Large intestine (tissue), 3 donors: Measurements from ENCODE around the gene MTPN. TPM values are rescaled to one million over a fixed set of nuclear protein-coding genes. Genes with fewer than 3 reads are reported as not detected.

Experiments
- DNase-seq, 2 donors: peaks; one replicate each; pipeline versions ENCODE4 v3.0.0 to v3.0.0-alpha.2; 2013
- H3K27ac ChIP-seq: one replicate; pipeline ENCODE4 v1.5.1; 2013; ENCODE audit warnings: low read length
- H3K27me3 ChIP-seq: 2 replicates; pipeline ENCODE4 v1.6.1; 2013; ENCODE audit warnings: low read length; ENCODE audit not compliant: control insufficient read depth, insufficient read depth
- H3K36me3 ChIP-seq: 2 replicates; pipeline ENCODE4 v1.6.1; 2013; ENCODE audit warnings: low read length; ENCODE audit not compliant: control insufficient read depth, insufficient read depth
- H3K4me1 ChIP-seq: one replicate; pipeline ENCODE4 v1.6.1; 2013; ENCODE audit warnings: low read length; ENCODE audit not compliant: control insufficient read depth, insufficient read depth
- H3K4me3 ChIP-seq: one replicate; pipeline ENCODE4 v1.5.1; 2013; ENCODE audit warnings: low read length
- H3K9me3 ChIP-seq: one replicate; pipeline ENCODE4 v1.6.1; 2013; ENCODE audit warnings: mild to moderate bottlenecking, low read depth, low read length, moderate library complexity; ENCODE audit not compliant: control insufficient read depth
- WGBS: methylation state at CpG from one replicate; pipeline ENCODE4 v1.1.5; 2013; ENCODE audit warnings: low lambda C conversion rate; ENCODE audit not compliant: insufficient coverage; 5-methylcytosine and 5-hydroxymethylcytosine counted together
- polyA plus RNA-seq: library from polyadenylated mRNA; unstranded; fragments of 120-200 nt; gene quantifications from one replicate; pipeline ENCODE4 v1.2.1, GENCODE V29; 2013

Gene MTPN
- polyA plus RNA-seq, 1 donor, result 92.1 TPM

DNA sequence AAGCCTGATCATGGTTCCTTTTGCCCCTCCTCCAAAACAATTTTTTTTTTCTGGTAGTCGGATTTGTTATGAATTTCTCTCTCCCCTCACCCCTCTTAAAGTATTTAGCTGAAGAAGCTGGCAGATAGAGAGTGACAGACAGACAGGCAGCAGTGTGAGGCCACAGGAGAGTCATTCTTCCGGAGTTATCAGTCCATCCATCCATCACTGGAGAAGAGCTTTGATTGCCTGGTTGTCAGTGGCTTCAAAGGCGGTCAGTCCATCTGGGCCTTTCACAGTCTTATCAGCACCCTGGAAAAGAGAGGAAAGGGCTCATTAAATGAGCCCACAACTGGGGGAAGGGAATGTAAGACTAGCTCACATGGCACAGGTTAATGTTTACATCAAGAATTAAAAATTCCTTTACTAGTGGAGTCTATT lies 47.4 kb downstream of the MTPN start:
- Histone ChIP-seq H3K36me3 (peaks cover 7% of the 10 kb centered on the region), H3K4me3 (no peak overlapping the region), H3K27ac (no peak overlapping the region), H3K4me1 (peaks cover 12% of the 10 kb centered on the region), H3K9me3 (no peaks in the 10 kb centered on the region), H3K27me3 (no peaks in the 10 kb centered on the region)
- no peak for DNase-seq
- WGBS, result no CpG with 5 or more reads among the region's 3 CpGs

DNA sequence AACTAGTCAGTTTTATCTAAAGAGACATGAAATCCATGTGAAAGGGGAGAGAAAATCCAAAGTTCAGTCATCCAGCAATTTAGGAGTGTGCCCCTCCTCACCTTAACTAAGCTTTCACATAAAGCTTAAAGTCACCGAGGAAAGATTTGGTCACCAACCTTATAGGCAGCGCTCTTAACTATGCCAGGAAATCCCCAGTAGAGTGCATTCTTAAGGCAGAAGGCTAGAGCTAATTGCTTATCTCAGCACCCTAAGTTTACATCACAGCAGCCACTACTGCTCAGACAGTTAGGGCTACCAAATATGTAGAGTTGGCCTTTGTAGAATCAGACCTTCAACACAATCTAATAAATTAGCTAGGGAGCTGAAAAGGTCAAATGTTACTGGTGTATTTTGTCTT lies 47.9 kb downstream of the MTPN start:
- H3K9me3 ChIP-seq, result no peaks in the 10 kb centered on the region
- no CpG with 5 or more reads among the region's 2 CpGs for WGBS
- no peaks in the 10 kb centered on the region for H3K27me3 ChIP-seq
- DNase-seq, result no peak
- H3K4me3 ChIP-seq, result no peak overlapping the region
- peaks cover 7% of the 10 kb centered on the region for H3K36me3 ChIP-seq
- H3K4me1 ChIP-seq, result peaks cover 12% of the 10 kb centered on the region
- H3K27ac ChIP-seq, result no peak overlapping the region

GRCh38 chr7:135928136-135928535 lies 49.0 kb downstream of the MTPN start:
- peaks cover 7% of the 10 kb centered on the region for H3K36me3 ChIP-seq

GRCh38 chr7:135925210-135925609 lies 51.9 kb downstream of the MTPN start:
- no peak overlapping the region for H3K27ac ChIP-seq

More at GRCh38 chr7:135928136-135928535, 49.0 kb downstream of the MTPN start:
- no peak for DNase-seq
- H3K4me3 ChIP-seq, result no peak overlapping the region
- H3K27ac ChIP-seq, result no peak overlapping the region
- peaks cover 12% of the 10 kb centered on the region for H3K4me1 ChIP-seq
- no peaks in the 10 kb centered on the region for H3K9me3 ChIP-seq
- H3K27me3 ChIP-seq, result no peaks in the 10 kb centered on the region

GRCh38 chr7:135924302-135924701 lies 52.9 kb downstream of the MTPN start:
- Histone ChIP-seq H3K27me3 (no peaks in the 10 kb centered on the region), H3K36me3 (peaks cover 6% of the 10 kb centered on the region), H3K4me1 (peaks cover under 1% of the 10 kb centered on the region), H3K9me3 (no peaks in the 10 kb centered on the region), H3K4me3 (no peak overlapping the region), H3K27ac (no peak overlapping the region)
- no CpG with 5 or more reads among the region's 3 CpGs for WGBS
- DNase-seq, result no peak

More at GRCh38 chr7:135925210-135925609, 51.9 kb downstream of the MTPN start:
- DNase-seq, result no peak
- Histone ChIP-seq H3K9me3 (no peaks in the 10 kb centered on the region), H3K27me3 (no peaks in the 10 kb centered on the region), H3K4me3 (no peak overlapping the region), H3K36me3 (peaks cover 7% of the 10 kb centered on the region), H3K4me1 (peaks cover 9% of the 10 kb centered on the region)
- WGBS, result no CpG with 5 or more reads among the region's 3 CpGs

- Histone ChIP-seq H3K36me3 (no peaks in the 10 kb centered on the region), H3K4me1 (no peaks in the 10 kb centered on the region), H3K9me3 (no peaks in the 10 kb centered on the region), H3K27me3 (no peaks in the 10 kb centered on the region), H3K27ac (no peak overlapping the region), H3K4me3 (no peak overlapping the region)
- 93% methylated on average over 3 of the region's 3 CpGs for WGBS
- no peak for DNase-seq
Measured at GRCh38 chr7:135922263-135922662, 54.9 kb downstream of the MTPN start.

- H3K9me3 ChIP-seq, result no peaks in the 10 kb centered on the region
- H3K36me3 ChIP-seq, result no peaks in the 10 kb centered on the region
- 100% methylated on average over 1 of the region's 7 CpGs for WGBS
- no peak overlapping the region for H3K4me3 ChIP-seq
- no peaks in the 10 kb centered on the region for H3K27me3 ChIP-seq
- no peaks in the 10 kb centered on the region for H3K4me1 ChIP-seq
- no peak overlapping the region for H3K27ac ChIP-seq
- DNase-seq, result no peak
Measured at GRCh38 chr7:135920478-135920877, 56.7 kb downstream of the MTPN start.

GRCh38 chr7:135919071-135919841 lies 57.9 kb downstream of the MTPN start:
- 95% methylated on average over 2 of the region's 10 CpGs for WGBS
- no peaks in the 10 kb centered on the region for H3K4me1 ChIP-seq
- no peaks in the 10 kb centered on the region for H3K9me3 ChIP-seq

GRCh38 chr7:135918134-135918533 lies 59.0 kb downstream of the MTPN start:
- WGBS, result 100% methylated on average over 1 of the region's 5 CpGs
- H3K36me3 ChIP-seq, result no peaks in the 10 kb centered on the region
- no peaks in the 10 kb centered on the region for H3K27me3 ChIP-seq
- no peak for DNase-seq
- no peak overlapping the region for H3K27ac ChIP-seq
- H3K9me3 ChIP-seq, result no peaks in the 10 kb centered on the region
- H3K4me1 ChIP-seq, result no peaks in the 10 kb centered on the region
- no peak overlapping the region for H3K4me3 ChIP-seq

More at GRCh38 chr7:135919071-135919841, 57.9 kb downstream of the MTPN start:
- no peak for DNase-seq
- no peak overlapping the region for H3K27ac ChIP-seq
- no peaks in the 10 kb centered on the region for H3K36me3 ChIP-seq
- H3K27me3 ChIP-seq, result no peaks in the 10 kb centered on the region
- H3K4me3 ChIP-seq, result no peak overlapping the region

- no peak for DNase-seq
- no peak overlapping the region for H3K4me3 ChIP-seq
- no peaks in the 10 kb centered on the region for H3K27me3 ChIP-seq
- no peaks in the 10 kb centered on the region for H3K36me3 ChIP-seq
- H3K9me3 ChIP-seq, result no peaks in the 10 kb centered on the region
- no CpG with 5 or more reads among the region's 7 CpGs for WGBS
- no peak overlapping the region for H3K27ac ChIP-seq
- H3K4me1 ChIP-seq, result no peaks in the 10 kb centered on the region
Measured at GRCh38 chr7:135917721-135918120, 59.4 kb downstream of the MTPN start.

- Histone ChIP-seq H3K36me3 (no peaks in the 10 kb centered on the region), H3K27me3 (no peaks in the 10 kb centered on the region), H3K27ac (no peak overlapping the region), H3K4me3 (no peak overlapping the region), H3K4me1 (no peaks in the 10 kb centered on the region), H3K9me3 (no peaks in the 10 kb centered on the region)
- DNase-seq, result no peak
Measured at GRCh38 chr7:135914346-135914745, 62.8 kb downstream of the MTPN start.
